T-cell (primary cell): ENCODE results near the gene CACNA2D1. TPM values are rescaled to one million over a fixed set of nuclear protein-coding genes. Genes with fewer than 3 reads are reported as not detected.
"Not testable (repeated sequence)": the region's sequence is repeated elsewhere in the genome, so short reads cannot be mapped to it uniquely, and the experiment has no call there.

Source experiments
- ATAC-seq, 4 experiments: fragments of 200-7000 bp in 3 of 4; fragments of 150-1000 bp in 1 of 4; cut with Tn5 transposase; replicated peaks in 1 of 4; 1 replicate in 3 of 4; 2 replicates in 1 of 4; pipeline ENCODE4 v1.10.0; 2021; ENCODE audit warnings: moderate library complexity in 3 of 4, mild to moderate bottlenecking in 2 of 4, moderate number of reproducible peaks in 1 of 4
- CTCF ChIA-PET, 2 donors: fragments of 300-600 bp; sonication (Branson Sonifier 250); formaldehyde crosslinking; loops; one replicate each; lab custom pipeline; 2022; ENCODE audit warnings: antibody characterized with exemption in 2 of 2; lab: Charles Lee
- POLR2A ChIA-PET, 2 donors: fragments of 300-600 bp; sonication (Branson Sonifier 250); formaldehyde crosslinking; loops; one replicate each; lab custom pipeline; 2022; ENCODE audit warnings: antibody characterized with exemption in 2 of 2; lab: Charles Lee
- DNase-seq, 35 experiments: peaks; one replicate each; pipeline versions ENCODE4 v3.0.0 to v3.0.0-alpha.2; 2013 to 2023
- H3K27ac ChIP-seq: one replicate; pipeline ENCODE4 v1.5.1; 2013; ENCODE audit warnings: low read length
- H3K27me3 ChIP-seq, 2 experiments: replicated peaks in 1 of 2; 1 replicate in 1 of 2; 2 replicates in 1 of 2; pipeline versions ENCODE4 v1.6.1 to v1.7.0; 2013; ENCODE audit warnings: low read length in 1 of 2, mixed read lengths in 1 of 2; ENCODE audit not compliant: control insufficient read depth in 2 of 2, insufficient read depth in 2 of 2; ENCODE audit errors: extremely low read depth in 1 of 2
- H3K36me3 ChIP-seq, 2 donors: 1 replicate in 1 of 2; 2 replicates in 1 of 2; pipeline versions ENCODE4 v1.6.1 to v1.7.0; 2013; ENCODE audit warnings: low read length in 1 of 2; ENCODE audit not compliant: control insufficient read depth in 2 of 2, insufficient read depth in 1 of 2; ENCODE audit errors: extremely low read depth in 1 of 2
- H3K4me1 ChIP-seq, 2 experiments: 1 replicate in 1 of 2; 2 replicates in 1 of 2; pipeline versions ENCODE4 v1.6.1 to v1.7.0; 2013; ENCODE audit warnings: low read length in 2 of 2, mixed read lengths in 1 of 2; ENCODE audit not compliant: insufficient read depth in 2 of 2, control insufficient read depth in 1 of 2; ENCODE audit errors: extremely low read depth in 1 of 2
- H3K4me3 ChIP-seq, 2 donors: 1 replicate in 1 of 2; 2 replicates in 1 of 2; pipeline versions ENCODE4 v1.5.1 to v1.7.0; 2013; ENCODE audit warnings: mild to moderate bottlenecking in 2 of 2, low read length in 1 of 2, moderate library complexity in 1 of 2; ENCODE audit not compliant: control insufficient read depth in 1 of 2; ENCODE audit errors: extremely low read depth in 1 of 2
- H3K9me3 ChIP-seq: 2 replicates; pipeline ENCODE4 v1.7.0; 2013
- H3K27ac Mint-ChIP-seq, 2 donors: one replicate each; pipeline ENCODE4 v1.8.0; 2020 to 2021; ENCODE audit warnings: mild to moderate bottlenecking in 2 of 2, mixed read lengths in 2 of 2
- H3K27me3 Mint-ChIP-seq, 2 donors: one replicate each; pipeline ENCODE4 v1.8.0; 2021 to 2022; ENCODE audit warnings: mixed read lengths in 2 of 2
- H3K36me3 Mint-ChIP-seq: one replicate; pipeline ENCODE4 v1.8.0; 2021; ENCODE audit warnings: mixed read lengths
- H3K4me1 Mint-ChIP-seq, 3 donors: one replicate each; pipeline ENCODE4 v1.8.0; 2020 to 2022; ENCODE audit warnings: mixed read lengths in 3 of 3, mild to moderate bottlenecking in 1 of 3
- H3K4me3 Mint-ChIP-seq, 3 donors: one replicate each; pipeline ENCODE4 v1.8.0; 2020 to 2022; ENCODE audit warnings: mild to moderate bottlenecking in 3 of 3, mixed read lengths in 3 of 3, moderate library complexity in 3 of 3
- H3K9me3 Mint-ChIP-seq, 3 donors: one replicate each; pipeline ENCODE4 v1.8.0; 2020 to 2022; ENCODE audit warnings: mixed read lengths in 3 of 3
- WGBS: methylation state at CpG from one replicate; pipeline ENCODE4 v1.1.5; 2013; ENCODE audit warnings: missing lambda C conversion rate; ENCODE audit not compliant: insufficient coverage; 5-methylcytosine and 5-hydroxymethylcytosine counted together
- total RNA-seq, 35 experiments: library from RNA in 6 of 35; stranded (reverse) in 6 of 35; fragments of 120-200 nt in 1 of 35; gene quantifications; one replicate each; pipeline versions ENCODE4 v1.2.1 to v1.2.4 and lab custom pipeline; 2013 to 2026

The CACNA2D1 gene
- total RNA-seq, 5 donors from 2014 or later (not counting 1 experiment from before 2014, with no cell fraction given): 0.03 to 0.43 (median 0.35) TPM; not detected in 2

GRCh38 chr7:82015751-82016150, 427.8 kb downstream of the CACNA2D1 start:
- no peaks in the 10 kb centered on the region for H3K27me3 Mint-ChIP-seq
- no peaks in the 10 kb centered on the region for H3K4me1 Mint-ChIP-seq
- WGBS: no CpG with 5 or more reads among the region's 2 CpGs
- H3K4me3 ChIP-seq: no peak overlapping the region
- no peak overlapping the region for H3K27ac ChIP-seq
- H3K4me3 Mint-ChIP-seq: no peak overlapping the region
- no peaks in the 10 kb centered on the region for H3K27me3 ChIP-seq
- no peak for DNase-seq
- no peak overlapping the region for H3K27ac Mint-ChIP-seq
- no peaks in the 10 kb centered on the region for H3K36me3 ChIP-seq
- no peaks in the 10 kb centered on the region for H3K36me3 Mint-ChIP-seq
- H3K9me3 Mint-ChIP-seq: peaks cover 0 to 3% (median 0%) of the 10 kb centered on the region in 3 donors
- ChIA-PET CTCF (no interaction called here), POLR2A (no interaction called here)
- H3K4me1 ChIP-seq: no peaks in the 10 kb centered on the region
- H3K9me3 ChIP-seq: no peaks in the 10 kb centered on the region
- no peak for ATAC-seq

GRCh38 chr7:82014574-82014973, 429.0 kb downstream of the CACNA2D1 start:
- H3K4me3 Mint-ChIP-seq, H3K4me1 Mint-ChIP-seq, POLR2A ChIA-PET, ATAC-seq, H3K27me3 ChIP-seq, H3K36me3 ChIP-seq, H3K27me3 Mint-ChIP-seq, H3K27ac ChIP-seq, DNase-seq, H3K36me3 Mint-ChIP-seq, H3K9me3 Mint-ChIP-seq, H3K27ac Mint-ChIP-seq, H3K9me3 ChIP-seq, H3K4me1 ChIP-seq, H3K4me3 ChIP-seq: not testable (repeated sequence)
- CTCF ChIA-PET: interaction anchor here in 1 of 2 donors (0.6 kb wide), 1 partner anchor 700 kb away, joined by 3 read pairs; no protein-coding TSS in a partner anchor
- 89% methylated on average over 8 of the region's 9 CpGs for whole genome bisulfite sequencing

- CTCF ChIA-PET: interaction anchor here in 1 of 2 donors (0.5 kb wide), 1 partner anchor 11 kb away, joined by 3 read pairs; no protein-coding TSS in a partner anchor
- DNase-seq: no peak
- H3K4me3 ChIP-seq: no peak overlapping the region
- H3K9me3 Mint-ChIP-seq: peaks cover 0 to 3% (median 0%) of the 10 kb centered on the region in 3 donors
- no peaks in the 10 kb centered on the region for H3K27me3 Mint-ChIP-seq
- H3K4me1 Mint-ChIP-seq: no peaks in the 10 kb centered on the region
- H3K9me3 ChIP-seq: no peaks in the 10 kb centered on the region
- H3K27ac ChIP-seq: no peak overlapping the region
- no peaks in the 10 kb centered on the region for H3K4me1 ChIP-seq
- POLR2A ChIA-PET: no interaction called here
- no CpG with 5 or more reads among the region's 4 CpGs for WGBS
- no peak overlapping the region for H3K27ac Mint-ChIP-seq
- ATAC-seq: no peak
- no peaks in the 10 kb centered on the region for H3K36me3 ChIP-seq
- no peak overlapping the region for H3K4me3 Mint-ChIP-seq
- H3K36me3 Mint-ChIP-seq: no peaks in the 10 kb centered on the region
- no peaks in the 10 kb centered on the region for H3K27me3 ChIP-seq
Measured at GRCh38 chr7:82012453-82012852, 431.1 kb downstream of the CACNA2D1 start.

GRCh38 chr7:82010416-82010815, 433.2 kb downstream of the CACNA2D1 start:
- no CpG with 5 or more reads among the region's 1 CpG for WGBS
- ATAC-seq (no peak), DNase-seq (no peak)
- no peaks in the 10 kb centered on the region for H3K9me3 ChIP-seq
- H3K4me1 ChIP-seq: no peaks in the 10 kb centered on the region
- no peak overlapping the region for H3K27ac ChIP-seq
- Mint-ChIP-seq H3K36me3 (no peaks in the 10 kb centered on the region), H3K9me3 (peaks cover 0 to 3% (median 0%) of the 10 kb centered on the region in 3 donors), H3K27ac (no peak overlapping the region), H3K27me3 (no peaks in the 10 kb centered on the region), H3K4me3 (no peak overlapping the region), H3K4me1 (no peaks in the 10 kb centered on the region)
- no peak overlapping the region for H3K4me3 ChIP-seq
- CTCF ChIA-PET: no interaction called here
- H3K27me3 ChIP-seq: no peaks in the 10 kb centered on the region
- POLR2A ChIA-PET: no interaction called here
- H3K36me3 ChIP-seq: no peaks in the 10 kb centered on the region

GRCh38 chr7:82007315-82007714, 436.3 kb downstream of the CACNA2D1 start:
- no peak overlapping the region for H3K4me3 Mint-ChIP-seq
- H3K27me3 ChIP-seq: no peaks in the 10 kb centered on the region
- H3K27ac Mint-ChIP-seq: no peak overlapping the region
- no peaks in the 10 kb centered on the region for H3K27me3 Mint-ChIP-seq
- H3K4me1 Mint-ChIP-seq: no peaks in the 10 kb centered on the region
- H3K36me3 Mint-ChIP-seq: no peaks in the 10 kb centered on the region
- CTCF ChIA-PET: no interaction called here
- H3K4me3 ChIP-seq: no peak overlapping the region
- H3K36me3 ChIP-seq: no peaks in the 10 kb centered on the region
- DNase-seq (no peak), ATAC-seq (no peak)
- H3K4me1 ChIP-seq: no peaks in the 10 kb centered on the region
- POLR2A ChIA-PET: interaction anchor here in 1 of 2 donors (0.6 kb wide), 1 partner anchor 576 kb away, joined by 7 read pairs; no protein-coding TSS in a partner anchor
- peaks cover 0 to 5% (median 0%) of the 10 kb centered on the region in 3 donors for H3K9me3 Mint-ChIP-seq
- no peak overlapping the region for H3K27ac ChIP-seq
- H3K9me3 ChIP-seq: no peaks in the 10 kb centered on the region
- WGBS: no CpG with 5 or more reads among the region's 3 CpGs

GRCh38 chr7:82005056-82005455, 438.5 kb downstream of the CACNA2D1 start:
- Histone ChIP-seq H3K27ac (no peak overlapping the region), H3K4me1 (no peaks in the 10 kb centered on the region), H3K4me3 (no peak overlapping the region), H3K9me3 (no peaks in the 10 kb centered on the region), H3K27me3 (no peaks in the 10 kb centered on the region), H3K36me3 (no peaks in the 10 kb centered on the region)
- Mint-ChIP-seq H3K27ac (no peak overlapping the region), H3K4me3 (no peak overlapping the region), H3K36me3 (no peaks in the 10 kb centered on the region), H3K4me1 (no peaks in the 10 kb centered on the region), H3K9me3 (peaks cover 0 to 4% (median 0%) of the 10 kb centered on the region in 3 donors), H3K27me3 (no peaks in the 10 kb centered on the region)
- DNase-seq: no peak
- ChIA-PET POLR2A (no interaction called here), CTCF (interaction anchor here in 1 of 2 donors (0.6 kb wide), 1 partner anchor 8 kb away, joined by 4 read pairs; no protein-coding TSS in a partner anchor)
- ATAC-seq: no peak
- WGBS: no CpG with 5 or more reads among the region's 2 CpGs

- Histone ChIP-seq H3K4me1 (no peaks in the 10 kb centered on the region), H3K27me3 (no peaks in the 10 kb centered on the region), H3K27ac (no peak overlapping the region), H3K4me3 (no peak overlapping the region), H3K9me3 (no peaks in the 10 kb centered on the region), H3K36me3 (no peaks in the 10 kb centered on the region)
- H3K36me3 Mint-ChIP-seq: no peaks in the 10 kb centered on the region
- POLR2A ChIA-PET: no interaction called here
- CTCF ChIA-PET: no interaction called here
- no peak for ATAC-seq
- no peak overlapping the region for H3K27ac Mint-ChIP-seq
- H3K27me3 Mint-ChIP-seq: no peaks in the 10 kb centered on the region
- peaks cover 0 to 4% (median 0%) of the 10 kb centered on the region in 3 donors for H3K9me3 Mint-ChIP-seq
- no peak for DNase-seq
- H3K4me1 Mint-ChIP-seq: no peaks in the 10 kb centered on the region
- H3K4me3 Mint-ChIP-seq: no peak overlapping the region
Measured at GRCh38 chr7:81993186-81993585, 450.4 kb downstream of the CACNA2D1 start.
